ENCODE results near the gene ANTXRL.
"Not testable (repeated sequence)": the region's sequence is repeated elsewhere in the genome, so short reads cannot be mapped to it uniquely, and the experiment has no call there.

The ANTXRL gene

DNA sequence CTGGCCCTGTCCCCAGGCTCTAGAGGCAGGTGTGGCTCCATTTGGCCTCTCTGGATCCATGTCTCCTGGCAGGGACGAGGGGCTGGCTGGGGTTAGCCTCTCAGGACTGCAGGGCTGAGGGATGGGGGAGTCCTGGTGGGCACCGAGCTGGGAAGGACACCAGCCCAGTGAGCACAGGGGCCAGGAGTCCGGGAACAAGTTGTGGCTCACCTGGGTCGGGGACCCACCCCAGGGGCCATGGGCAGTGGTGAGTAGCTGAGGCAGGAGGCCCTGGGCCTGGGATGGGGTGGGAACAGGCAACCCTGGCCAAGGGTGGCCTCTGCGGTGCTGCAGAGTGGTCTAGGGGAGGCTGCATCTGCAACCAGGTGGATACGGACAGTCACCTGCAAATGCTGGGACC lies 24.1 kb downstream of the ANTXRL start:
- Histone ChIP-seq H3K23ac (ENCODE audit: low read depth, low read length, poor library complexity) (no peak overlapping the region), H2BK120ac (ENCODE audit: low read depth, low read length) (no peak overlapping the region), H3K36me3 (replicated peaks in 1 of 2; ENCODE audit: control insufficient read depth in 2 of 2, insufficient read depth in 2 of 2, low read length in 2 of 2) (no peaks in the 10 kb centered on the region), H3K27ac (replicated peaks; ENCODE audit: low read length) (no peak overlapping the region), H4K91ac (ENCODE audit: low read depth, low read length, poor library complexity) (no peak overlapping the region), H4K8ac (ENCODE audit: low read depth, low read length) (peak overlapping the region; percentile 30), H2BK15ac (ENCODE audit: low read length) (no peak overlapping the region), H2AK5ac (ENCODE audit: low read depth, low read length) (peak overlapping the region; percentile 26), H3K9me3 (replicated peaks in 1 of 2; ENCODE audit: control insufficient read depth in 2 of 2, insufficient read depth in 1 of 2, low read depth in 1 of 2, low read length in 2 of 2) (no peaks in the 10 kb centered on the region), H2AFZ (ENCODE audit: low read length) (no peak overlapping the region), H3K4me2 (ENCODE audit: insufficient read depth, low read length, poor library complexity, severe bottlenecking) (no peak overlapping the region), H3K14ac (ENCODE audit: low read length) (no peak overlapping the region), H3K18ac (ENCODE audit: low read length) (peak overlapping the region; percentile 2), H3K27me3 (ENCODE audit: control insufficient read depth in 3 of 3, insufficient read depth in 3 of 3, low read depth in 1 of 3, low read length in 3 of 3) (peaks cover 0 to 2% (median 0%) of the 10 kb centered on the region in 3 experiments), H2BK12ac (ENCODE audit: low read length) (no peak overlapping the region), H3K79me1 (ENCODE audit: low read depth, low read length) (no peaks in the 10 kb centered on the region), H3K4me1 (ENCODE audit: control insufficient read depth in 2 of 2, insufficient read depth in 1 of 2, low read depth in 1 of 2, low read length in 2 of 2) (no peaks in the 10 kb centered on the region), H3K4me3 (ENCODE audit: low read length in 2 of 2) (no peak overlapping the region), H3K9ac (ENCODE audit: low read depth, low read length, poor library complexity) (no peak overlapping the region), H3K4ac (ENCODE audit: low read length) (no peak overlapping the region), H2BK5ac (ENCODE audit: low read length) (no peak overlapping the region)
- DNase-seq (ENCODE audit: low spot score): no peak
- no CpG with 5 or more reads among the region's 6 CpGs for WGBS, 2 donors (ENCODE audit: extremely low coverage in 2 of 2, insufficient read length in 2 of 2, insufficient replicate concordance in 1 of 2)

DNA sequence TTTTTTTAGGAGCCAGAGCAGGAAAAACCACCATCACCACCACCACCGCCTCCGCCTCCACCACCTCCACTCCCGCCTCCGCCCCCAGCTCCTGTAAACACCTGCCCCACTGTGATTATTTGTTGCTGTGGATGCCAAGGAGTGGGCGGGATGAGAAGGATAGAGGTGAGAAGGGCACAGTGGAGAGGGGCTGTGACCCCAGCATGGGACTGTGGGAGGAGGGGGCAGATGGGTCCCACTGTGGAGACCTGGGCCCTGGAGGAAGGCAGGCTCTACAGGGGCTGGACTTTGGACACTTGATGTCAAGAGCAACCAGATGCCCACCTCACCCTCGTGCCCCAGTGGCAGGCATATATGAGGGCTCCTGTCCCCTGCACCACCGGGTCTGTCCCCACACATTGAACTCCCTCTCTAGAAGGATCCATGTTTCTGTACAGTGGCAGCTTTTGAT lies 24.7 kb downstream of the ANTXRL start:
- H3K4me1 ChIP-seq (ENCODE audit: control insufficient read depth in 2 of 2, insufficient read depth in 1 of 2, low read depth in 1 of 2, low read length in 2 of 2): no peaks in the 10 kb centered on the region
- H2AK5ac ChIP-seq (ENCODE audit: low read depth, low read length): peak overlapping the region; percentile 26
- no peak overlapping the region for H3K14ac ChIP-seq (ENCODE audit: low read length)
- no peak overlapping the region for H2BK120ac ChIP-seq (ENCODE audit: low read depth, low read length)
- no peak overlapping the region for H3K18ac ChIP-seq (ENCODE audit: low read length)
- no peak overlapping the region for H3K4ac ChIP-seq (ENCODE audit: low read length)
- H3K9ac ChIP-seq (ENCODE audit: low read depth, low read length, poor library complexity): peak overlapping the region; percentile 38
- DNase-seq (ENCODE audit: low spot score): no peak
- no peak overlapping the region for H3K4me3 ChIP-seq (ENCODE audit: low read length in 2 of 2)
- H2BK12ac ChIP-seq (ENCODE audit: low read length): no peak overlapping the region
- no peaks in the 10 kb centered on the region for H3K79me1 ChIP-seq (ENCODE audit: low read depth, low read length)
- no peak overlapping the region for H2BK5ac ChIP-seq (ENCODE audit: low read length)
- H4K8ac ChIP-seq (ENCODE audit: low read depth, low read length): no peak overlapping the region
- H3K9me3 ChIP-seq (replicated peaks in 1 of 2; ENCODE audit: control insufficient read depth in 2 of 2, insufficient read depth in 1 of 2, low read depth in 1 of 2, low read length in 2 of 2): no peaks in the 10 kb centered on the region
- peaks cover 0 to 2% (median 0%) of the 10 kb centered on the region in 3 experiments for H3K27me3 ChIP-seq (ENCODE audit: control insufficient read depth in 3 of 3, insufficient read depth in 3 of 3, low read depth in 1 of 3, low read length in 3 of 3)
- H3K36me3 ChIP-seq (replicated peaks in 1 of 2; ENCODE audit: control insufficient read depth in 2 of 2, insufficient read depth in 2 of 2, low read length in 2 of 2): no peaks in the 10 kb centered on the region
- H3K4me2 ChIP-seq (ENCODE audit: insufficient read depth, low read length, poor library complexity, severe bottlenecking): no peak overlapping the region
- H2AFZ ChIP-seq (ENCODE audit: low read length): no peak overlapping the region
- no peak overlapping the region for H3K27ac ChIP-seq (replicated peaks; ENCODE audit: low read length)
- no peak overlapping the region for H4K91ac ChIP-seq (ENCODE audit: low read depth, low read length, poor library complexity)
- H3K23ac ChIP-seq (ENCODE audit: low read depth, low read length, poor library complexity): no peak overlapping the region
- WGBS, 2 donors (ENCODE audit: extremely low coverage in 2 of 2, insufficient read length in 2 of 2, insufficient replicate concordance in 1 of 2): no CpG with 5 or more reads among the region's 7 CpGs
- H2BK15ac ChIP-seq (ENCODE audit: low read length): no peak overlapping the region

DNA sequence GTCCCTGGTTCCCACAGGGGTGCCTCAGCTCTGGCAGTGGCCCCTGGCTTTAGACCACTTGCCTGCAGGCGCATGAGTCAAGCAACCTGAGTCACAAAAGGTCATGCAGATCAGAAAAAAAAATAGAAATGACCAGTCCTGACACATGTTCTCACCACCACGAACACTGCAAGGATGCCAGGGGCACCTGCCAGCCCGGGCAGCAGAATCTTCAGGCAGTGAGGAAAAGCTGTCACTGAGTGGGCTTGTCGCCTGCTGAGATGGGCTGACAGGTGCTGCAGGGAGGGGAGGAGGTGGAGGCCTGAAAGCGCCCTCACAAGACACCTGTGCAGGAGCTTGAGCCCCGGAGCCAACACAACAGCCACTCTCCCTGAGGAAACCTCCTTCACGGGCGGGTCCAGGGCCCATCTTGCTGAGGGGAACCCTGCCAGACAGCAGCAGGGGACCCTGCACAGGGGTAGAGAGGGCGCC lies 25.2 kb downstream of the ANTXRL start:
- not testable (repeated sequence) for H2BK12ac ChIP-seq (ENCODE audit: low read length); H3K4me2 ChIP-seq (ENCODE audit: insufficient read depth, low read length, poor library complexity, severe bottlenecking); H3K9me3 ChIP-seq (replicated peaks in 1 of 2; ENCODE audit: control insufficient read depth in 2 of 2, insufficient read depth in 1 of 2, low read depth in 1 of 2, low read length in 2 of 2); H2AFZ ChIP-seq (ENCODE audit: low read length); H4K91ac ChIP-seq (ENCODE audit: low read depth, low read length, poor library complexity); H4K8ac ChIP-seq (ENCODE audit: low read depth, low read length); H2BK5ac ChIP-seq (ENCODE audit: low read length); H2BK15ac ChIP-seq (ENCODE audit: low read length); H3K18ac ChIP-seq (ENCODE audit: low read length); H2BK120ac ChIP-seq (ENCODE audit: low read depth, low read length); H3K4ac ChIP-seq (ENCODE audit: low read length); H3K79me1 ChIP-seq (ENCODE audit: low read depth, low read length); H3K4me3 ChIP-seq (ENCODE audit: low read length in 2 of 2); H3K36me3 ChIP-seq (replicated peaks in 1 of 2; ENCODE audit: control insufficient read depth in 2 of 2, insufficient read depth in 2 of 2, low read length in 2 of 2); H3K27ac ChIP-seq (replicated peaks; ENCODE audit: low read length); H3K23ac ChIP-seq (ENCODE audit: low read depth, low read length, poor library complexity); H3K4me1 ChIP-seq (ENCODE audit: control insufficient read depth in 2 of 2, insufficient read depth in 1 of 2, low read depth in 1 of 2, low read length in 2 of 2); H2AK5ac ChIP-seq (ENCODE audit: low read depth, low read length); DNase-seq (ENCODE audit: low spot score); H3K9ac ChIP-seq (ENCODE audit: low read depth, low read length, poor library complexity); H3K14ac ChIP-seq (ENCODE audit: low read length); H3K27me3 ChIP-seq (ENCODE audit: control insufficient read depth in 3 of 3, insufficient read depth in 3 of 3, low read depth in 1 of 3, low read length in 3 of 3)
- no CpG with 5 or more reads among the region's 9 CpGs for WGBS, 2 donors (ENCODE audit: extremely low coverage in 2 of 2, insufficient read length in 2 of 2, insufficient replicate concordance in 1 of 2)

DNA sequence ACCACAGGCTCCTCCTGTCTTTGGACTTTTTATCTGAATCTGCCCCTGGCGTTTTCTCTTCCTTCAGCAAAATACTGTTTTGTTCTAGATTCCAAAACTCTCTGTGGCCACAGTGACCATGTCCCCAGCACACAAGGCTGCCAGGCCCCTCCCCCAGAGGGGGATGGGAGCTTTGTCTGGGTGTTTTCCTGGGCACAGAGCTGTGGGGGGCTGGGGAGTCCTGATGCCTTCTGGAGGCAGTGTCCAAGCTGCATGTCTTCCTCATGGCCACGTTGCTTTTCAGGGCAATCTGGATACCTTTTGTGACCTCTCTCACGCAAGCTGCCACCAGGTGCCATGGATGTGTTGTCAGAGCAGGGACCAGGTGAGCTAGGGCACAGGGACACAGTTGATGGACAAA lies 26.2 kb downstream of the ANTXRL start:
- Histone ChIP-seq H2BK120ac (ENCODE audit: low read depth, low read length) (no peak overlapping the region), H3K4me3 (ENCODE audit: low read length in 2 of 2) (no peak overlapping the region), H3K14ac (ENCODE audit: low read length) (peak overlapping the region; percentile 2), H2BK15ac (ENCODE audit: low read length) (no peak overlapping the region), H3K23ac (ENCODE audit: low read depth, low read length, poor library complexity) (no peak overlapping the region), H3K4ac (ENCODE audit: low read length) (no peak overlapping the region), H3K9ac (ENCODE audit: low read depth, low read length, poor library complexity) (no peak overlapping the region), H2BK5ac (ENCODE audit: low read length) (no peak overlapping the region), H2AFZ (ENCODE audit: low read length) (no peak overlapping the region), H3K27me3 (ENCODE audit: control insufficient read depth in 3 of 3, insufficient read depth in 3 of 3, low read depth in 1 of 3, low read length in 3 of 3) (peaks cover 0 to 2% (median 0%) of the 10 kb centered on the region in 3 experiments), H3K4me1 (ENCODE audit: control insufficient read depth in 2 of 2, insufficient read depth in 1 of 2, low read depth in 1 of 2, low read length in 2 of 2) (no peaks in the 10 kb centered on the region), H3K27ac (replicated peaks; ENCODE audit: low read length) (no peak overlapping the region), H4K8ac (ENCODE audit: low read depth, low read length) (no peak overlapping the region), H3K79me1 (ENCODE audit: low read depth, low read length) (no peaks in the 10 kb centered on the region), H4K91ac (ENCODE audit: low read depth, low read length, poor library complexity) (no peak overlapping the region), H3K4me2 (ENCODE audit: insufficient read depth, low read length, poor library complexity, severe bottlenecking) (no peak overlapping the region), H2BK12ac (ENCODE audit: low read length) (no peak overlapping the region), H3K36me3 (replicated peaks in 1 of 2; ENCODE audit: control insufficient read depth in 2 of 2, insufficient read depth in 2 of 2, low read length in 2 of 2) (no peaks in the 10 kb centered on the region), H2AK5ac (ENCODE audit: low read depth, low read length) (no peak overlapping the region), H3K18ac (ENCODE audit: low read length) (peak overlapping the region; percentile 44), H3K9me3 (replicated peaks in 1 of 2; ENCODE audit: control insufficient read depth in 2 of 2, insufficient read depth in 1 of 2, low read depth in 1 of 2, low read length in 2 of 2) (no peaks in the 10 kb centered on the region)
- no CpG with 5 or more reads among the region's 3 CpGs for WGBS, 2 donors (ENCODE audit: extremely low coverage in 2 of 2, insufficient read length in 2 of 2, insufficient replicate concordance in 1 of 2)
- DNase-seq (ENCODE audit: low spot score): no peak

All from neuronal stem cell (in vitro differentiated cells).